ENCODE results near the gene UNCX. TPM values are rescaled to one million over a fixed set of nuclear protein-coding genes. Genes with fewer than 3 reads are reported as not detected.

Gene UNCX
- total and polyA plus RNA-seq, 2 of the 8 experiments (the other 6 are each of a cell fraction or from before 2014, with no cell fraction given) = not detected

GRCh38 chr7:1214516-1214915 lies 18.2 kb upstream of the UNCX start:
- no peak overlapping the region for H3K56ac ChIP-seq (replicated peaks; ENCODE audit: insufficient read length, low read depth, low read length)
- no peak overlapping the region for H3K27ac ChIP-seq (ENCODE audit: low read depth, low read length)
- no peaks in the 10 kb centered on the region for H3K36me3 ChIP-seq (ENCODE audit: control insufficient read depth in 2 of 4, insufficient read depth in 4 of 4, low read length in 3 of 4)
- no peak overlapping the region for H2BK12ac ChIP-seq (ENCODE audit: low read depth, low read length)
- H2BK5ac ChIP-seq (ENCODE audit: low read depth, low read length) = no peak overlapping the region
- no peak overlapping the region for H2AK5ac ChIP-seq (ENCODE audit: low read depth, low read length)
- FAIRE-seq = no peak
- H4K91ac ChIP-seq (replicated peaks; ENCODE audit: insufficient read length, low read length) = no peak overlapping the region
- ChIA-PET POLR2A (ENCODE audit: partially characterized antibody) (no interaction called here), CTCF (ENCODE audit: partially characterized antibody) (interaction anchor here (1.1 to 1.7 kb wide), 3 partner anchors 11 to 203 kb away, joined by 3 to 5 read pairs (median 3); no protein-coding TSS in a partner anchor)
- H4K5ac ChIP-seq (ENCODE audit: insufficient read length, low read depth, low read length) = no peak overlapping the region
- no peaks in the 10 kb centered on the region for H3K23me2 ChIP-seq (ENCODE audit: low read depth, low read length)
- no peak overlapping the region for H4K8ac ChIP-seq (ENCODE audit: extremely low read depth, insufficient read depth, low read length)
- no peak overlapping the region for H2BK120ac ChIP-seq (replicated peaks; ENCODE audit: low read depth, low read length)
- no peak overlapping the region for H2AFZ ChIP-seq (ENCODE audit: low read length)
- no peaks in the 10 kb centered on the region for H3K4me1 ChIP-seq (replicated peaks in 1 of 4; ENCODE audit: control insufficient read depth in 3 of 4, insufficient read depth in 4 of 4, low read length in 3 of 4)
- no peaks in the 10 kb centered on the region for H3K27me3 ChIP-seq (replicated peaks in 1 of 4; ENCODE audit: control insufficient read depth in 3 of 4, extremely low read depth in 1 of 4, insufficient read depth in 3 of 4, low read length in 3 of 4)
- H3K9ac ChIP-seq (replicated peaks in 1 of 4; ENCODE audit: extremely low read depth in 1 of 4, low read depth in 3 of 4, low read length in 3 of 4) = no peak overlapping the region
- H2BK20ac ChIP-seq (ENCODE audit: low read length) = no peak overlapping the region
- H3K9me3 ChIP-seq (ENCODE audit: insufficient read depth in 2 of 2, low read depth in 1 of 2, low read length in 1 of 2) = no peaks in the 10 kb centered on the region
- 93% methylated on average over 18 of the region's 18 CpGs; no CpG with 5 or more reads in 1 of the 2 experiments for WGBS, 2 experiments (ENCODE audit: extremely low coverage in 1 of 2, insufficient coverage in 1 of 2, insufficient read length in 1 of 2, insufficient replicate concordance in 2 of 2, low coverage in 1 of 2, low lambda C conversion rate in 2 of 2, missing lambda C conversion rate in 1 of 2)
- H3K23ac ChIP-seq (ENCODE audit: insufficient read length) = no peak overlapping the region
- H3K14ac ChIP-seq (ENCODE audit: insufficient read length) = no peak overlapping the region
- no peak for DNase-seq (ENCODE audit: low read depth in 1 of 2, low spot score in 2 of 2)
- H4K20me1 ChIP-seq (replicated peaks in 1 of 2; ENCODE audit: control insufficient read depth in 1 of 2, insufficient read depth in 2 of 2, low read length in 2 of 2) = no peaks in the 10 kb centered on the region
- no peak overlapping the region for H3K18ac ChIP-seq (ENCODE audit: extremely low read depth, low read length)
- H2BK15ac ChIP-seq (ENCODE audit: low read length) = no peak overlapping the region
- no peak overlapping the region for H3K4ac ChIP-seq (replicated peaks; ENCODE audit: insufficient read length, low read depth, low read length)
- H3K4me2 ChIP-seq (ENCODE audit: insufficient read depth in 1 of 2, low read depth in 2 of 2, low read length in 2 of 2) = no peak overlapping the region
- H3K79me2 ChIP-seq (ENCODE audit: control insufficient read depth in 1 of 2, insufficient read depth in 2 of 2, low read length in 2 of 2) = no peaks in the 10 kb centered on the region
- H3K4me3 ChIP-seq (ENCODE audit: extremely low read depth in 1 of 4, insufficient read depth in 2 of 4, low read depth in 3 of 4, low read length in 4 of 4) = no peak overlapping the region
- H3K79me1 ChIP-seq (ENCODE audit: low read depth, low read length) = no peaks in the 10 kb centered on the region
- TF ChIP-seq USF2 (IDR thresholded peaks at IDR 0.05; ENCODE audit: low read length) (no peak), FOSL1 (IDR thresholded peaks at IDR 0.05; ENCODE audit: insufficient read depth, low read depth, low read length) (no peak), SP1 (IDR thresholded peaks at IDR 0.05; ENCODE audit: low read depth, low read length) (no peak)
